Measurements from ENCODE around the gene FXYD7. TPM values are rescaled to one million over a fixed set of nuclear protein-coding genes. Genes with fewer than 3 reads are reported as not detected.
"Not testable (repeated sequence)": the region's sequence is repeated elsewhere in the genome, so short reads cannot be mapped to it uniquely, and the experiment has no call there.

The FXYD7 gene
- total RNA-seq, 1 donor from 2014 or later, result 0.61 TPM

DNA sequence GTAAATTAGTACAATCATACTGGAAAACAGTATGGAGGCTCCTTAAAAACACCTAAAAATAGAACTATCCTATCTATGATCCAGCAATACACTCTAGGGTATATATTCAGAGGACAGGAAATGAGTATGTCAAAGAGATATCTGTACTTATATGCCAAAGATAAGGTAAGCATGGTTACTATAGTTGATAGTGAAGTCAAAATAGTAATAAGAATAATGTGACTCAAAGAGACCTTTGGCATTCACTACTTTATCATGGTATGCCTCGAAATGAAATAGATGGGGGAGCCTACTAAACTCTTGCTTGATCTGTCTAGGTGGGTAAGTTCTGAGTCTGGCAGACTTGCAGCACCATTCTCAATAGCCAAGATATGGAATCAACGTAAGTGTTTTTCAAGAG lies 41.8 kb downstream of the FXYD7 start:
- Histone ChIP-seq H3K4me3 (no peak overlapping the region), H3K9me3 (no peaks in the 10 kb centered on the region), H3K4me1 (no peaks in the 10 kb centered on the region), H3K27ac (no peak overlapping the region), H3K27me3 (no peaks in the 10 kb centered on the region), H3K36me3 (no peaks in the 10 kb centered on the region)
- no peak for ATAC-seq
- intact Hi-C loops (cut with DNase I), result no loop called here
- TF ChIP-seq, protein P1, sequence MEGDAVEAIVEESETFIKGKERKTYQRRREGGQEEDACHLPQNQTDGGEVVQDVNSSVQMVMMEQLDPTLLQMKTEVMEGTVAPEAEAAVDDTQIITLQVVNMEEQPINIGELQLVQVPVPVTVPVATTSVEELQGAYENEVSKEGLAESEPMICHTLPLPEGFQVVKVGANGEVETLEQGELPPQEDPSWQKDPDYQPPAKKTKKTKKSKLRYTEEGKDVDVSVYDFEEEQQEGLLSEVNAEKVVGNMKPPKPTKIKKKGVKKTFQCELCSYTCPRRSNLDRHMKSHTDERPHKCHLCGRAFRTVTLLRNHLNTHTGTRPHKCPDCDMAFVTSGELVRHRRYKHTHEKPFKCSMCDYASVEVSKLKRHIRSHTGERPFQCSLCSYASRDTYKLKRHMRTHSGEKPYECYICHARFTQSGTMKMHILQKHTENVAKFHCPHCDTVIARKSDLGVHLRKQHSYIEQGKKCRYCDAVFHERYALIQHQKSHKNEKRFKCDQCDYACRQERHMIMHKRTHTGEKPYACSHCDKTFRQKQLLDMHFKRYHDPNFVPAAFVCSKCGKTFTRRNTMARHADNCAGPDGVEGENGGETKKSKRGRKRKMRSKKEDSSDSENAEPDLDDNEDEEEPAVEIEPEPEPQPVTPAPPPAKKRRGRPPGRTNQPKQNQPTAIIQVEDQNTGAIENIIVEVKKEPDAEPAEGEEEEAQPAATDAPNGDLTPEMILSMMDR (IDR thresholded peaks at IDR 0.05), result no peak
- no peak for DNase-seq

DNA sequence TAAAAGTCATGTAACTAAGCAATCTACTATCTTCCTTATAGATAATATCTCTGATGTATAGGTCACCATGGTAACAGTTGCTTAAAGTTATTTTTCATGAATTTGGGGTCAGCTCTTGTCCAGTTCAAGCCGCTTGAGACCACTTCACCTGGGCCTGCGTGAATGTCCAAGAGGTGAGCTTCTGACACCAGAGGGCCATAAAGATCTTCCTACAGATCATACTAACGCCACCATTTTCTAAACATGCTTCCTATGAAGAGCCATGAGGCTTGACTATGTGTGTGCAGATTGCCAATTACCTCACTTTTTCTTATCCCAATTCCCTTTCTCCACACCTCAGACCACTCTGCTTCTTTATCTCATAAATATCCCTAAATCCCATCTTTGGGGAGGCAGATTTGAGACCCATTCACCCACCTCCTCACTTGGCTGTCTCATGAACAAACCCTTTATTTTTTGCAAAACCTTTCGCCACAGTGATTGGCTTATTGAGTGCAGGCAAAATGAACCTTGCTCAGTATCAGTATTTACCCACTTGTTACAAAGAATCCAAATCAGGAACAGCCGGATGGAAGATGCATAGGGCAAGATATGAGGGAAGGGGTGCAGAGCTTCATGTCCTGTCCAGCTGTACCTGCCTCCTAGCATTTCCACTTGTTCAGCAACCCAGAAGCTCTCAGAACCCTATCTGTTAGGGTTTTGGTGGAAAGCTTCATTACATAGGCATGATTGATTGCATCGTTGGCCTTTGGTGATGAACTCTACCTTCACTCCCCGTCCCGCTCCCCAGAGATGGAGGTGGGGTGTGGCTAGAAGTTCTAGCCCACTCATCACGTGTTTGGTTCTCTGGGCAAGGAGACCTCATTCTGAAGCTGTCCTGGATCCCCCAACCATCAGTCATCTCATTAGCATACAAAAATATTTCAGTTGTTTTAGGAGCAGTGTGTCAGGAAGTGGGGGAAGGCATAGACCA lies 51.2 kb downstream of the FXYD7 start:
- Histone ChIP-seq H3K4me1 (no peaks in the 10 kb centered on the region), H3K4me3 (no peak overlapping the region), H3K9me3 (no peaks in the 10 kb centered on the region), H3K27ac (no peak overlapping the region), H3K36me3 (no peaks in the 10 kb centered on the region), H3K27me3 (no peaks in the 10 kb centered on the region)
- no peak for ATAC-seq
- DNase-seq, result no peak
- TF ChIP-seq, protein P1 (IDR thresholded peaks at IDR 0.05), result no peak
- intact Hi-C loops (cut with DNase I), result no loop called here

DNA sequence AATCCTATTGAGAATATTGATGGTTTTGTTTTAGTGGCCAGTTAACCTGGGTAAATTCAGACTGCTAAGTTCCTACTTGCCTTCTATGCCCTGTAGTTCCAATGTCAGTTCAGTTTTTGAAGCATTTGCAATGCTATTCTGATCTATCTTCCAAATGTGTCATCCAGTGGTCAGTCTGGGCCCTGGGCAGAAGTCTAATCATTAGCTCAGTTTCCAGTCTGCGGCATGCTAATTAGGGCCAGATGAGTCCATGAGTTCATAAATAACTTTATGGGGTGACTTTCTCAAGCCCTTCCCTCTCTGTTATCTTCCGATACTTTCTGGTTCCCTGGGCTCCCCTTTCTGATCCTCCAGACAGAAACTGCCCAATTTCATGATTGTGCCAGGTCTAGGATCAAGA lies 52.8 kb downstream of the FXYD7 start:
- no peak for ATAC-seq
- Histone ChIP-seq H3K9me3 (no peaks in the 10 kb centered on the region), H3K36me3 (no peaks in the 10 kb centered on the region), H3K27me3 (no peaks in the 10 kb centered on the region), H3K4me3 (no peak overlapping the region), H3K27ac (no peak overlapping the region), H3K4me1 (no peaks in the 10 kb centered on the region)
- TF ChIP-seq, protein P1 (IDR thresholded peaks at IDR 0.05), result no peak
- intact Hi-C loops (cut with DNase I), result no loop called here
- no peak for DNase-seq

DNA sequence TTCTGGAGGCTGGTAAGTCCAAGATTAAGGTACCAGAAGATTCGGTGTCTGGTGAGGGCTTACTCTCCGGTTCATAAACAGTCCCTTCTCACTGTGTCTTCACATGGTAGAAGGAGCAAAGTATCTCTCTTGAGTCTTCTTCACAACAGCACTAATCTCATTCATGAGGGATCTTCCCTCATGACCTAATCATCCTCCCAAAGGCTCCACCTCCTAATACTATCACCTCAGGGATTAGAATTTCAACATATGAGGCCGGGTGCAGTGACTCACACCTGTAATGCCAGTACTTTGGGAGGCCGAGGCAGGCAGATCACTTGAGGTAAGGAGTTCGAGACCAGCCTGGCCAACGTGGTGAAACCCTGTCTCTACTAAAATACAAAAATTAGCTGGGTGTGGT lies 53.8 kb downstream of the FXYD7 start:
- H3K27me3 ChIP-seq; intact Hi-C loops (cut with DNase I); H3K4me1 ChIP-seq; DNase-seq; ATAC-seq; H3K9me3 ChIP-seq; H3K36me3 ChIP-seq; H3K4me3 ChIP-seq; H3K27ac ChIP-seq: not testable (repeated sequence)

DNA sequence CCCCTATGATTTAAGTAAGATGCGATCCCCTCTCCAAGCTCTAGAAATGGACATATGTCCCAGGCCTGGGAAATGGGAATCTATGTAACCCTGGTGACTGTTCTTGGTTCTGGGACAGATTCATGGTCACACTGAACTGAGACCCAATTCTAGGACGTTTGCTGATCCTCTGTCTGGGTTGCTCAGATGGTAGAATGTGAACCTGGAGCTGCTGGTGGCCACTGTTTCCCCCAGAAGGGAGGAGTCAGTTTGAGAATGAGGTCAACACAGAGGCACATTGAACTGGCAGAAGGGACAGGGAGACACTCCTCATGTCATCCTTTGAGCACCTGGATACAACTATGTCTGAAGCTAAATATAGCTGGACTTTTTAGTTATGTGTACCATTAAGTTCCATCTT lies 56.4 kb downstream of the FXYD7 start:
- no peaks in the 10 kb centered on the region for H3K9me3 ChIP-seq
- H3K4me1 ChIP-seq, result peaks cover 4% of the 10 kb centered on the region
- DNase-seq (no peak), ATAC-seq (no peak)
- no peaks in the 10 kb centered on the region for H3K27me3 ChIP-seq
- H3K36me3 ChIP-seq, result no peaks in the 10 kb centered on the region
- TF ChIP-seq, protein P1 (IDR thresholded peaks at IDR 0.05), result no peak
- H3K4me3 ChIP-seq, result no peak overlapping the region
- H3K27ac ChIP-seq, result no peak overlapping the region
- intact Hi-C loops (cut with DNase I), result no loop called here

All from upper lobe of right lung (tissue), 1 donor.